Liver (tissue), 3 donors: ENCODE data around the gene ROBO2.

Source experiments
- ATF3 ChIP-seq: IDR thresholded peaks from 2 replicates; pipeline ENCODE4 v1.6.1; 2016; ENCODE audit warnings: antibody characterized with exemption
- CTCF ChIP-seq: fragments of 150-350 bp; IDR thresholded peaks from 2 replicates; pipeline ENCODE4 v1.5.1; 2017; ENCODE audit warnings: improper control_type of control experiment, low read depth, low read length; ENCODE audit not compliant: missing input control
- GABPA ChIP-seq, 2 donors: IDR thresholded peaks in 1 of 2; conservative IDR thresholded peaks in 1 of 2; 2 replicates each; pipeline ENCODE4 v1.6.1; 2016; ENCODE audit warnings: antibody characterized with exemption in 2 of 2, mild to moderate bottlenecking in 1 of 2, moderate library complexity in 1 of 2
- HNF4G ChIP-seq: IDR thresholded peaks from 2 replicates; pipeline ENCODE4 v1.6.1; 2016; ENCODE audit warnings: antibody characterized with exemption
- JUND ChIP-seq, 2 donors: IDR thresholded peaks; 2 replicates each; pipeline ENCODE4 v1.6.1; 2016; ENCODE audit warnings: antibody characterized with exemption in 2 of 2
- MAX ChIP-seq: IDR thresholded peaks from 2 replicates; pipeline ENCODE4 v1.6.1; 2016; ENCODE audit warnings: antibody characterized with exemption
- NR2F2 ChIP-seq: IDR thresholded peaks from 2 replicates; pipeline ENCODE4 v1.6.1; 2016; ENCODE audit warnings: antibody characterized with exemption
- RAD21 ChIP-seq, 2 donors: IDR thresholded peaks; 2 replicates each; pipeline ENCODE4 v1.6.1; 2016; ENCODE audit warnings: antibody characterized with exemption in 2 of 2, mild to moderate bottlenecking in 2 of 2
- REST ChIP-seq: IDR thresholded peaks from 2 replicates; pipeline ENCODE4 v1.6.1; 2016; ENCODE audit warnings: antibody characterized with exemption, mild to moderate bottlenecking
- TAF1 ChIP-seq: conservative IDR thresholded peaks from 2 replicates; pipeline ENCODE4 v1.6.1; 2016; ENCODE audit warnings: antibody characterized with exemption, mild to moderate bottlenecking
- YY1 ChIP-seq: IDR thresholded peaks from 2 replicates; pipeline ENCODE4 v1.6.1; 2016; ENCODE audit warnings: antibody characterized with exemption, mild to moderate bottlenecking
- donor health status: healthy.
- donor health status: healthy.

GRCh38 chr3:77648214-77648613 lies 608.3 kb downstream of the ROBO2 start:
- no peak for TF ChIP-seq CTCF
- TF ChIP-seq RAD21 (IDR thresholded peaks at IDR 0.05): no peak
- no peak for TF ChIP-seq GABPA (IDR thresholded peaks at IDR 0.05 in 1 of 2, conservative IDR thresholded peaks at IDR 0.05 in 1 of 2)
- TF ChIP-seq REST: no peak
- no peak for TF ChIP-seq YY1
- no peak for TF ChIP-seq HNF4G
- TF ChIP-seq ATF3: no peak
- no peak for TF ChIP-seq MAX
- no peak for TF ChIP-seq TAF1
- no peak for TF ChIP-seq JUND (IDR thresholded peaks at IDR 0.05)
- no peak for TF ChIP-seq NR2F2
